Osteocyte (in vitro differentiated cells): ENCODE results near the gene ZNF688. TPM values are rescaled to one million over a fixed set of nuclear protein-coding genes. Genes with fewer than 3 reads are reported as not detected.

Source experiments
- DNase-seq: peaks from one replicate; pipeline ENCODE4 v3.0.0; 2021; ENCODE audit warnings: mixed read lengths; ENCODE audit not compliant: unreplicated experiment; ENCODE audit errors: extremely low spot score
- H3K27ac Mint-ChIP-seq: one replicate; pipeline ENCODE4 v1.8.0; 2021; ENCODE audit warnings: mild to moderate bottlenecking, mixed read lengths; ENCODE audit not compliant: unreplicated experiment
- H3K27me3 Mint-ChIP-seq: one replicate; pipeline ENCODE4 v1.8.0; 2021; ENCODE audit warnings: mixed read lengths; ENCODE audit not compliant: unreplicated experiment
- H3K36me3 Mint-ChIP-seq: one replicate; pipeline ENCODE4 v1.8.0; 2021; ENCODE audit warnings: mixed read lengths; ENCODE audit not compliant: unreplicated experiment
- H3K4me1 Mint-ChIP-seq: one replicate; pipeline ENCODE4 v1.8.0; 2021; ENCODE audit warnings: mixed read lengths; ENCODE audit not compliant: unreplicated experiment
- H3K4me3 Mint-ChIP-seq: one replicate; pipeline ENCODE4 v1.8.0; 2021; ENCODE audit warnings: mild to moderate bottlenecking, moderate library complexity, mixed read lengths; ENCODE audit not compliant: unreplicated experiment
- H3K9me3 Mint-ChIP-seq: one replicate; pipeline ENCODE4 v1.8.0; 2021; ENCODE audit warnings: mixed read lengths; ENCODE audit not compliant: unreplicated experiment
- CTCF ChIP-seq: fragments of 200-600 bp; sonication (generic); IDR thresholded peaks from 2 replicates; pipeline ENCODE4 v1.5.0; 2021; ENCODE audit warnings: antibody characterized with exemption, mild to moderate bottlenecking, moderate library complexity
- total RNA-seq: library from RNA; stranded (reverse); gene quantifications from 2 replicates; pipeline ENCODE4 v1.2.1, GENCODE V29; 2021

The ZNF688 gene
- total RNA-seq, 1 donor from 2014 or later: 10.9 TPM

- Mint-ChIP-seq H3K4me3 (peak overlapping the region; percentile 45), H3K4me1 (peaks cover 22% of the 10 kb centered on the region), H3K36me3 (peaks cover 3% of the 10 kb centered on the region), H3K27me3 (no peaks in the 10 kb centered on the region), H3K27ac (peak overlapping the region; percentile 47), H3K9me3 (no peaks in the 10 kb centered on the region)
- DNase-seq: no peak
- no peak for TF ChIP-seq CTCF
Observed at GRCh38 chr16:30532285-30533145, 39.0 kb downstream of the ZNF688 start.

- DNase-seq: no peak
- H3K4me1 Mint-ChIP-seq: peaks cover 24% of the 10 kb centered on the region
- H3K27me3 Mint-ChIP-seq: no peaks in the 10 kb centered on the region
- no peaks in the 10 kb centered on the region for H3K9me3 Mint-ChIP-seq
- H3K27ac Mint-ChIP-seq: no peak overlapping the region
- no peak overlapping the region for H3K4me3 Mint-ChIP-seq
- no peak for TF ChIP-seq CTCF
- peaks cover 5% of the 10 kb centered on the region for H3K36me3 Mint-ChIP-seq
Observed at GRCh38 chr16:30530163-30531037, 41.1 kb downstream of the ZNF688 start.

GRCh38 chr16:30528799-30529457 lies 42.6 kb downstream of the ZNF688 start:
- Mint-ChIP-seq H3K36me3 (peaks cover 5% of the 10 kb centered on the region), H3K27ac (no peak overlapping the region), H3K4me1 (peaks cover 23% of the 10 kb centered on the region), H3K9me3 (no peaks in the 10 kb centered on the region), H3K4me3 (no peak overlapping the region), H3K27me3 (no peaks in the 10 kb centered on the region)
- TF ChIP-seq CTCF: no peak
- no peak for DNase-seq

GRCh38 chr16:30527635-30528178 lies 43.8 kb downstream of the ZNF688 start:
- Mint-ChIP-seq H3K4me1 (peaks cover 19% of the 10 kb centered on the region), H3K27ac (peak overlapping the region; percentile 96), H3K9me3 (no peaks in the 10 kb centered on the region), H3K27me3 (no peaks in the 10 kb centered on the region), H3K36me3 (peaks cover 3% of the 10 kb centered on the region), H3K4me3 (peak overlapping the region; percentile 73)
- no peak for DNase-seq
- no peak for TF ChIP-seq CTCF
